Gastroesophageal sphincter (tissue), 4 donors: ENCODE measurements around the gene PPFIA3. TPM values are rescaled to one million over a fixed set of nuclear protein-coding genes. Genes with fewer than 3 reads are reported as not detected.

Experiments
- ATAC-seq: fragments of 150-250 bp; one replicate; pipeline ENCODE4 v1.9.1; 2016; ENCODE audit warnings: mild to moderate bottlenecking, moderate library complexity
- H3K27ac ChIP-seq, 4 donors: fragments of 200-600 bp; sonication (generic) in 3 of 4; 1 replicate in 3 of 4; 2 replicates in 1 of 4; pipeline ENCODE4 v1.5.1; 2016 to 2019
- H3K27me3 ChIP-seq: fragments of 200-600 bp; sonication (generic); one replicate; pipeline ENCODE4 v1.5.1; 2019
- H3K36me3 ChIP-seq, 2 donors: fragments of 200-600 bp; sonication (generic); one replicate each; pipeline ENCODE4 v1.5.1; 2019; ENCODE audit warnings: control low read depth in 1 of 2
- H3K4me1 ChIP-seq, 3 donors: fragments of 200-600 bp; sonication (generic); 1 replicate in 2 of 3; 2 replicates in 1 of 3; pipeline ENCODE4 v1.5.1; 2016 to 2019; ENCODE audit warnings: control low read depth in 2 of 3
- H3K4me3 ChIP-seq, 2 donors: fragments of 200-600 bp; sonication (generic); one replicate each; pipeline ENCODE4 v1.5.1; 2019; ENCODE audit warnings: mild to moderate bottlenecking in 1 of 2, moderate library complexity in 1 of 2
- H3K9me3 ChIP-seq, 3 donors: fragments of 200-600 bp; sonication (generic); one replicate each; pipeline ENCODE4 v1.5.1; 2017 to 2019; ENCODE audit warnings: control low read depth in 2 of 3
- CTCF ChIP-seq, 4 experiments: fragments of 200-600 bp in 2 of 4; fragments of 450-650 bp in 2 of 4; sonication (generic) in 1 of 4; IDR thresholded peaks; one replicate each; pipeline ENCODE4 v1.5.1; 2017 to 2019; ENCODE audit warnings: antibody characterized with exemption in 4 of 4, mild to moderate bottlenecking in 2 of 4, moderate library complexity in 2 of 4
- EP300 ChIP-seq: sonication (generic); formaldehyde crosslinking; IDR thresholded peaks from one replicate; pipeline ENCODE4 v1.6.1; 2017; ENCODE audit warnings: antibody characterized with exemption, mild to moderate bottlenecking
- POLR2A ChIP-seq, 2 donors: fragments of 450-650 bp; IDR thresholded peaks; one replicate each; pipeline ENCODE4 v1.6.1; 2017; ENCODE audit warnings: antibody characterized with exemption in 2 of 2, mild to moderate bottlenecking in 2 of 2, moderate library complexity in 1 of 2
- POLR2AphosphoS5 ChIP-seq: sonication (generic); formaldehyde crosslinking; IDR thresholded peaks from one replicate; pipeline ENCODE4 v1.6.1; 2017; ENCODE audit warnings: antibody characterized with exemption
- WGBS, 2 donors: methylation state at CpG; one replicate each; pipeline ENCODE4 v1.1.5; 2018; ENCODE audit warnings: low coverage in 1 of 2; 5-methylcytosine and 5-hydroxymethylcytosine counted together
- total RNA-seq, 4 donors: library from RNA; depleted of rRNA; stranded (reverse); fragments of >200 nt; gene quantifications; one replicate each; pipeline ENCODE4 v1.1.0, GENCODE V29; 2016

Gene PPFIA3
- total RNA-seq, 4 donors from 2014 or later, result 3.6 to 7.6 (median 5.0) TPM

GRCh38 chr19:49150106-49150943 is 31.0 kb downstream of the PPFIA3 start:
- Histone ChIP-seq H3K27ac (peak overlapping the region; percentile 29 to 88 (median 82)), H3K36me3 (no peaks in the 10 kb centered on the region), H3K9me3 (no peaks in the 10 kb centered on the region), H3K4me1 (peaks cover 0 to 51% (median 28%) of the 10 kb centered on the region in 3 donors), H3K27me3 (no peaks in the 10 kb centered on the region), H3K4me3 (peak overlapping the region; percentile 66 to 77)
- TF ChIP-seq POLR2A (IDR thresholded peaks at IDR 0.05), result peak in 1 of 2 donors; percentile 20
- no peak for TF ChIP-seq EP300
- TF ChIP-seq POLR2AphosphoS5, result peak; percentile 4
- TF ChIP-seq CTCF (IDR thresholded peaks at IDR 0.05), result no peak
- ATAC-seq, result peak; percentile 75
- 0% methylated on average over 8 of the region's 75 CpGs; no CpG with 5 or more reads in 1 of the 2 donors for WGBS, 2 donors

GRCh38 chr19:49150944-49151243 is 31.6 kb downstream of the PPFIA3 start:
- no peaks in the 10 kb centered on the region for H3K9me3 ChIP-seq
- no peak for ATAC-seq
- TF ChIP-seq POLR2A (IDR thresholded peaks at IDR 0.05) (no peak), CTCF (IDR thresholded peaks at IDR 0.05) (no peak), POLR2AphosphoS5 (no peak), EP300 (no peak)
- peaks cover 0 to 45% (median 24%) of the 10 kb centered on the region in 3 donors for H3K4me1 ChIP-seq
- H3K27ac ChIP-seq, result peak overlapping the region in 3 of 4 donors; percentile 82 to 88 (median 83)
- 0 to 9% methylated on average over 1 to 4 of the region's 16 CpGs for WGBS, 2 donors
- no peaks in the 10 kb centered on the region for H3K36me3 ChIP-seq
- H3K27me3 ChIP-seq, result no peaks in the 10 kb centered on the region
- H3K4me3 ChIP-seq, result peak overlapping the region; percentile 66 to 77

GRCh38 chr19:49151267-49152118 is 32.1 kb downstream of the PPFIA3 start:
- H3K27ac ChIP-seq, result peak overlapping the region in 3 of 4 donors; percentile 82 to 88 (median 83)
- no peak for TF ChIP-seq CTCF (IDR thresholded peaks at IDR 0.05)
- no peak for TF ChIP-seq POLR2A (IDR thresholded peaks at IDR 0.05)
- no peak for TF ChIP-seq EP300
- no peak for TF ChIP-seq POLR2AphosphoS5
- H3K4me1 ChIP-seq, result peaks cover 0 to 39% (median 18%) of the 10 kb centered on the region in 3 donors
- H3K27me3 ChIP-seq, result no peaks in the 10 kb centered on the region
- no peaks in the 10 kb centered on the region for H3K9me3 ChIP-seq
- H3K36me3 ChIP-seq, result no peaks in the 10 kb centered on the region
- WGBS, 2 donors, result 6 to 16% methylated on average over 16 to 27 of the region's 45 CpGs
- H3K4me3 ChIP-seq, result peak overlapping the region in 1 of 2 donors; percentile 77
- ATAC-seq, result no peak

GRCh38 chr19:49152119-49152550 is 32.8 kb downstream of the PPFIA3 start:
- Histone ChIP-seq H3K4me3 (peak overlapping the region in 1 of 2 donors; percentile 77), H3K9me3 (no peaks in the 10 kb centered on the region), H3K36me3 (no peaks in the 10 kb centered on the region), H3K4me1 (peaks cover 0 to 38% (median 18%) of the 10 kb centered on the region in 3 donors), H3K27me3 (no peaks in the 10 kb centered on the region), H3K27ac (peak overlapping the region in 3 of 4 donors; percentile 82 to 88 (median 83))
- 31 to 41% methylated on average over 5 to 7 of the region's 10 CpGs for WGBS, 2 donors
- no peak for TF ChIP-seq CTCF (IDR thresholded peaks at IDR 0.05)
- no peak for ATAC-seq
